Nephron (organoid): ENCODE data around the gene PDZD11.

ENCODE experiments used
- H3K27ac Mint-ChIP-seq, 3 experiments: 2 replicates each; pipeline ENCODE4 v1.8.0; 2020; ENCODE audit warnings: mixed read lengths in 3 of 3, mild to moderate bottlenecking in 2 of 3, moderate library complexity in 1 of 3
- H3K27me3 Mint-ChIP-seq: 2 replicates; pipeline ENCODE4 v1.8.0; 2021; ENCODE audit warnings: low read depth, mild to moderate bottlenecking, moderate library complexity, mixed read lengths
- H3K36me3 Mint-ChIP-seq: 2 replicates; pipeline ENCODE4 v1.8.0; 2020; ENCODE audit warnings: low read depth, mixed read lengths
- H3K4me1 Mint-ChIP-seq: 2 replicates; pipeline ENCODE4 v1.8.0; 2020; ENCODE audit warnings: mixed read lengths
- H3K4me3 Mint-ChIP-seq, 3 experiments: 2 replicates each; pipeline ENCODE4 v1.8.0; 2020; ENCODE audit warnings: mild to moderate bottlenecking in 3 of 3, mixed read lengths in 3 of 3, moderate library complexity in 2 of 3
- H3K9me3 Mint-ChIP-seq: 2 replicates; pipeline ENCODE4 v1.8.0; 2020; ENCODE audit warnings: mixed read lengths
- TF ChIP-seq, protein P1 (sequence below), 3 experiments: fragments of 200-600 bp; sonication (generic); IDR thresholded peaks; one replicate each; pipeline ENCODE4 v1.5.0; 2021; ENCODE audit warnings: antibody characterized with exemption in 3 of 3; ENCODE audit not compliant: unreplicated experiment in 3 of 3

Gene PDZD11

DNA sequence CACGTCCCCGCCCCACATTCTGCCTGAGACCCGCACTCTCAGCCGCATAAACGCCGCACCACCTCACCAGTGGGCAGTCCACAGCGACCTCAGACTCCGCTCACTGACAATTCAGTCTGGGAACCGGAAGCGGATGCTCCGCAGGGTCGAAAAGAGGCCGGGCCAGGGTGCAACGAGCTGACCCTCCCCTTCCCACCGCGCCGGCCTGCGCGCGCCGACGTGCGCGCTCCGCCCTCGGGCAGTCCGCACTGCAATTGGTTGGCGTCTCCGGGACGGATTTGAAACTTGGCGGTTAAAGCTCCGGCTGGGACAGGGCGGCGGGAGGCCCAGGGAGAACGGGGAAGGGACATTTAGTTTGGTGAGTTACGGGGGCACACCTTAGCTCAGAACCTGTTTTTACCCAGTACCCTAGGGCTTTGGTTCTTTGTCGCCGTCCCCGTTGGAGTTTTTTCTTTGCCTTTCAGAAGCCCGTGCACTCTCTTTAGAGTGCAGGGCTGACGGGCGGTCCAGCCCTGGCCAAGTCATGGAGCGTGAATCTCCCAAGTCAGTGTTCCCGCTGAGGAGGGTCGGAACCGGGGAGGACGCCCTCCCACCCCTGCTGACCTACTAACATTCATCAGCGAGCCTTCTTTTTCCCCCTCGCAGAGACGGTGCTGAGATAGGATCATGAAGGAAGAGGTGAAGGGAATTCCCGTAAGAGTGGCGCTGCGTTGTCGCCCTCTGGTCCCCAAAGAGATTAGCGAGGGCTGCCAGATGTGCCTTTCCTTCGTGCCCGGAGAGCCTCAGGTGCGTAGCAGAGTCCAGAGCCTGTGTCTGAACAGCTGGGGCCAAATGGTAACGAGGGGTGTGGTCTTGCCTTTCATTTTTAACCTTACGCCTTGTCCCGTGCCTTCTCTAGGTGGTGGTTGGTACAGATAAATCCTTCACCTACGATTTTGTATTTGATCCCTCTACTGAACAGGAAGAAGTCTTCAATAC, at the start of gene PDZD11, which contains the start of gene KIF4A:
TSS of gene PDZD11 (minus strand) at position 135 of the 978 bp plus-strand sequence. CDS start 586 bp downstream, outside the sequence.
TSS of gene KIF4A (plus strand) at position 312 of the 978 bp plus-strand sequence. CDS start at position 667, 355 bp downstream.
- Mint-ChIP-seq H3K27ac (peak within 1 kb of the TSS; percentile 38 to 80 (median 77)), H3K4me3 (peak within 1 kb of the TSS; percentile 88 to 94 (median 89)), H3K36me3 (peaks cover 8% of the 10 kb centered on the region), H3K9me3 (peaks cover 3% of the 10 kb centered on the region), H3K4me1 (peaks cover 10% of the 10 kb centered on the region), H3K27me3 (no peaks in the 10 kb centered on the region)
- TF ChIP-seq, protein P1, sequence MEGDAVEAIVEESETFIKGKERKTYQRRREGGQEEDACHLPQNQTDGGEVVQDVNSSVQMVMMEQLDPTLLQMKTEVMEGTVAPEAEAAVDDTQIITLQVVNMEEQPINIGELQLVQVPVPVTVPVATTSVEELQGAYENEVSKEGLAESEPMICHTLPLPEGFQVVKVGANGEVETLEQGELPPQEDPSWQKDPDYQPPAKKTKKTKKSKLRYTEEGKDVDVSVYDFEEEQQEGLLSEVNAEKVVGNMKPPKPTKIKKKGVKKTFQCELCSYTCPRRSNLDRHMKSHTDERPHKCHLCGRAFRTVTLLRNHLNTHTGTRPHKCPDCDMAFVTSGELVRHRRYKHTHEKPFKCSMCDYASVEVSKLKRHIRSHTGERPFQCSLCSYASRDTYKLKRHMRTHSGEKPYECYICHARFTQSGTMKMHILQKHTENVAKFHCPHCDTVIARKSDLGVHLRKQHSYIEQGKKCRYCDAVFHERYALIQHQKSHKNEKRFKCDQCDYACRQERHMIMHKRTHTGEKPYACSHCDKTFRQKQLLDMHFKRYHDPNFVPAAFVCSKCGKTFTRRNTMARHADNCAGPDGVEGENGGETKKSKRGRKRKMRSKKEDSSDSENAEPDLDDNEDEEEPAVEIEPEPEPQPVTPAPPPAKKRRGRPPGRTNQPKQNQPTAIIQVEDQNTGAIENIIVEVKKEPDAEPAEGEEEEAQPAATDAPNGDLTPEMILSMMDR (IDR thresholded peaks at IDR 0.05; ENCODE audit: unreplicated experiment in 3 of 3) = no peak

- Mint-ChIP-seq H3K36me3 (peaks cover 10% of the 10 kb centered on the region), H3K27ac (no peak overlapping the region), H3K4me1 (no peaks in the 10 kb centered on the region), H3K4me3 (no peak overlapping the region), H3K9me3 (no peaks in the 10 kb centered on the region), H3K27me3 (no peaks in the 10 kb centered on the region)
- TF ChIP-seq, protein P1 (IDR thresholded peaks at IDR 0.05; ENCODE audit: unreplicated experiment in 3 of 3) = no peak
These were observed 48.6 kb upstream of the PDZD11 start for GRCh38 chrX:70338290-70338689.

- peaks cover 6% of the 10 kb centered on the region for H3K36me3 Mint-ChIP-seq
- no peaks in the 10 kb centered on the region for H3K9me3 Mint-ChIP-seq
- no peaks in the 10 kb centered on the region for H3K4me1 Mint-ChIP-seq
- no peak overlapping the region for H3K4me3 Mint-ChIP-seq
- H3K27ac Mint-ChIP-seq = no peak overlapping the region
- TF ChIP-seq, protein P1 (IDR thresholded peaks at IDR 0.05; ENCODE audit: unreplicated experiment in 3 of 3) = no peak
- H3K27me3 Mint-ChIP-seq = no peaks in the 10 kb centered on the region
These were observed 47.0 kb upstream of the PDZD11 start for GRCh38 chrX:70336767-70337166.

- Mint-ChIP-seq H3K36me3 (peaks cover 9% of the 10 kb centered on the region), H3K27ac (no peak overlapping the region), H3K27me3 (no peaks in the 10 kb centered on the region), H3K4me3 (no peak overlapping the region), H3K9me3 (no peaks in the 10 kb centered on the region), H3K4me1 (no peaks in the 10 kb centered on the region)
- TF ChIP-seq, protein P1 (IDR thresholded peaks at IDR 0.05; ENCODE audit: unreplicated experiment in 3 of 3) = no peak
These were observed 42.9 kb upstream of the PDZD11 start for GRCh38 chrX:70332600-70332999.

DNA sequence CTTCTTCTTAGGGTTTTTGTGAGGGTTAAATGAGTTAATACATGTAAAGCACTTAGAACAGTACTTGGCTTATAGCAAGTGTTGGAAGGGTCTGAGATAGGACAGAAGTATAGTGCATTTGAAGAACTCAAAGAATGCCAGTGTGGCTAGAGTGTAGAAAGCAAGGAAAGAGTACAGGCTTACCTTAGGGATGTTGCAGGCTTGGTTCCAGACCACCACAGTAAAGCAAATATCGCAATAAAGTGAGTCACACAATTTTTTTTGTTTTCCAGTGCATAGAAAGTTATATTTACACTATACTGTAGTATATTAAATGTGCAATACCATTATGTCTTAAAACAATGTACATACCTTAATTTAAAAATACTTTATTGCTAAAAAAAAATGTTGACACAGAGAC, 41.4 kb upstream of the PDZD11 start:
- Mint-ChIP-seq H3K4me3 (no peak overlapping the region), H3K9me3 (no peaks in the 10 kb centered on the region), H3K27ac (no peak overlapping the region), H3K36me3 (peaks cover 3% of the 10 kb centered on the region), H3K27me3 (no peaks in the 10 kb centered on the region), H3K4me1 (peaks cover 9% of the 10 kb centered on the region)
- TF ChIP-seq, protein P1 (IDR thresholded peaks at IDR 0.05; ENCODE audit: unreplicated experiment in 3 of 3) = no peak
